ENCODE results near the gene SLC2A6.

GRCh38 chr9:133527444-133527920 lies 48.6 kb upstream of the SLC2A6 start:
- TF ChIP-seq CTCF (conservative IDR thresholded peaks at IDR 0.05; ENCODE audit: low read depth, low read length), result no peak
- TF ChIP-seq EZH2 (IDR thresholded peaks at IDR 0.05; ENCODE audit: low read length, unreplicated experiment), result no peak

All from PC-3 (cell line).